GM18868 (cell line): ENCODE measurements around the gene MTHFSD.

Source experiments
- ATAC-seq: cut with Tn5 transposase; IDR thresholded peaks from one replicate; pipeline ENCODE4 v1.9.1; 2021; ENCODE audit warnings: mild to moderate bottlenecking, moderate library complexity; ENCODE audit not compliant: unreplicated experiment

Gene MTHFSD

DNA sequence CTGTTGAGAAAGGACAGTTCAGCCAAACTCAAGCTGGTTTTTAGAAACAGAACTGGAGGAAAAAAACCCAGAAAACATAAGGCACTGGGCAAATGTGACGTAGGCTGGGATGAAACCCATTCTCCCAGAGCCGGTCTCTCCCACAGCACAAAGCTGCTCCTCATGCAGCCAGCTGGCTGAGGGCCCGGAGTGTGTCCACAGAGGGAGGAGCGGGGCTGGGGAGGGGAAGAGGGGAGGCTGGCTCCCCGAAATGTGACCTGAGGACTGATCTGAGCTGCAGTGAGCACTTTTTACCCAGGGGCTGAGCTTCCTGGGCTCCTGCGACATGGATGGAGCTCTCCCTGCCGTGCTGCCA, 23.9 kb downstream of the MTHFSD start:
- no peak for ATAC-seq

DNA sequence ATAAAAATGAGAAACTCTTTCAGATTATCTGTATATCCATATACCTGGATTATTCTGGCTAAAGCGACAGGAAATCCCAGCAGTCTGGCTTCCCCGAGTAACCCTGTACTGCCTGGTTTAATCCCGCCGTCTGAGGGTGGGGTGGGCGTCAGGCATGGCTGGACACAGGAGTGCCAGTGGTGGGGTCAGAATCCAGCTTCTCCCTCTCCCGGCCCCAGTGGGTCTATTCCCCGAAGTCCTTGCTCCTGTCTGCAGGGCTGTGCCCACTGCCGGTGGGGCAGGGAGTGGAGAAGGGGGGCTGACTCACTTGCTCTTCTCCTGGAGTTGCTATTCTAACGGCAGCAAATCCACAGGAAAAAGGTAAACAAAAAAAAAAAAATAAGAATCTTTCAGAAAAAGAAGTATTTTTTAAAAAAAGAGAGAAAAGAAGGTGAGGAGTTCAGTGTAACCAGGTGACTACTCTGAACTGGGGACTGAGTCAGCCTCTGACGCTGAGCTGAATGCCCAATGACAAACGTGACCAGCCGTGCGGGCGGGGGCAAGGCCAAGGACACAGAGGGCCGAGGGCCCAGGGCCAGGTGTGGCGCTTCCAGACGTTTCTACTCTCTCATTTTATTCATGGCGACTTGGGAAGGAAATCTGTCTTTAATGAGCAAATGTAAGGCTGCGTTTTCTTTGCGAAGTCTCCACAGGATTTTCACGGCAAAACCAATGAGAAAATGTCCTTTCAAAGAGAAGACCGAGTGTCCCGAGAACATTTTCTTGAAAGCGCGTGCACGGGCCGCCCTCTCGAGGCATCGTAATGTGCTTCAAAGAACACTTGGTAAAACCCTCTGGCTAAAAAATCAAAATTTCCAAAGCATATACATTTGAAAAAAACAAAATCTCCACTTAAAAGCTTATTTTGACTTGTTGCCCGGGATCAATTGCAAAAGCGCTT, 24.5 kb downstream of the MTHFSD start:
- ATAC-seq: no peak

DNA sequence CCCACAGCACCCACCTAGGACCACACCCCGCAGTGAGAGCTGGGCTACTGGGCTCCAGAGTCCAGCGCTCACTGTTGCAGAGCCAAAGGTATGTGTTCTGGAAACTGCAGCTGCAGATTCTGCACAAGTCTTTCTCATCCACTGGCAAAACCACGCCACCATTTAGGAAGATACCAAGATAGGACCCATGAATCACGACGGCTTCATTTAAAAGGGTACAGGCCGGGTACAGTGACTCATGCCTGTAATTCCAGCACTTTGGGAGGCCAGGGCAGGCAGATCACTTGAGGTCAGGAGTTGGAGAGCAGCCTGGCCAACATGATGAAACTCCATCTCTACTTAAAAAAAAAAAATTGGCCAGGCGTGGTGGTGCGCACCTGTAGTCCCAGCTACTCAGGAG, 25.9 kb downstream of the MTHFSD start:
- no peak for ATAC-seq

DNA sequence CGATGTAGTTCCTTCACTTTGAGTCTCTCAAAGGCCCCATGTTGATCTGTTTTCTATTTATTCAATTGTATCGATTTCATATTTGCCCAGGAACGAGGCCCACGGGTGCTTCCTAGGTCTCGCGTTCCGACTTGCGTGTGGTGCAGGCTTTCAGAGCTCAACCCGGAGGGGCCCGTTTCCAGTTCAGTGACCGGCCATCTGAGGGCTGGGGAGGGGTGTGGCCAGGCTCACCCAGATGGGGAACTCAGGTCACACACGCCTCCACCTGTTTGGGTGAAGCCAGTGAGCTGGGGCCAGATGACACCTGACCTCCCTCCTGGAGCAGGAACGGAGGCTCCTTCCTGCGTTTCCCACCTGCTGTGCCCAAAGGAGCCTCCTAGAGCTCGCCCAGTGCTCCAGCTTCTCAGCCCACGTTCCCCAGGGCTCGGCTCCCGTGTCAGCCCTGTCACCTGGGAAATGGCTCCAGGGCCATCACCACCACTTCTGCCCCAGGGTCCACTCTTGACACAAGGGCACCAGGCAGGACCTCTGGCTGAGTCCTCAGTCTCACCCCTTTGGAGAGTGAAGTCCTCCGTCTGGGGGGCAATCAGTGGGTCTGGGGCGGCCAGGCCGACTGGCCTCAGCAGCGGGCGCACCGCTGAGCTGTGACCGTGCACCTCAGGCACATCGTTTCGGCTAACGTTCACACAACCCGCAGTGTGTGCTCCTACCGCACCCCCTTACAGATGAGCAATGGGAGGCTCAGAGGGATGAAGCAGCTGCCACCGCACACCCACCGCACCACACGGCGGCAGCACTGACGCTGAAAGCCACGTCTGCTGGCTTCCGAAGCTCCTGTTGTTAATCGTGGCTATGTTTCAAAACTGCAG, 26.7 kb downstream of the MTHFSD start:
- ATAC-seq: no peak

DNA sequence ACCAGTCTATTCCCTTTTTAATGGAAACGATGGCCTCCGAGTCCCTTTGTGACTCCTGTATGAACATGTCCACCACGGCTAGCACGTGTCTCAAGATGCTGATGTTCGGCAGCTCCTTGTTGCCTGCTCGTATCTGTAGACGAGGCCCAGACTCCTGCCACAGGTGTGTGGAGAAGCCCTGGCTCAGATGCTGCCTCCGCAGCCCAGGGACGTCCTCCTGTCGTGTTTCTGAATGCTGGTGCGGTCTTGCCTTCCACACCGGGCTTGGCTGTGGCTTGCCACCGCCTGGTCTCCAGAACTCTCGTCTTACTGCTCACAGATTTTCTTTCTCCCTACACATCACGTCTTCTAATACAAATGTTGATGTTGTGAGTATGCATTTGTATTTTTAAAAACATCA, 27.7 kb downstream of the MTHFSD start:
- ATAC-seq: no peak

DNA sequence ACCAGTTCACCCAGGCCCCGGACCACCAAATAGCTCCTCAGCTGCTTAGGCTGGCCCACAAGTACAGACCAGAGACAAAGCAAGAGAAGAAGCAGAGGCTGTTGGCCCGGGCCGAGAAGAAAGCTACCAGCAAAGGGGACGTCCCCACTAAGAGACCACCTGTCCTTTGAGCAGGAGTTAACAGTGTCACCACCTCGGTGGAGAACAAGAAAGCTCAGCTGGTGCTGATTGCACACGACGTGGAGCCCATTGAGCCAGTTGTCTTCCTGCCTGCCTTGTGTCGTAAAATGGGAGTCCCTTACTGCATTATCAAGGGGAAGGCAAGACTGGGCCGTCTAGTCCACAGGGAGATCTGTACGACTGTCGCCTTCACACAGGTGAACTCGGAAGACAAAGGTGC, 29.3 kb downstream of the MTHFSD start:
- no peak for ATAC-seq

DNA sequence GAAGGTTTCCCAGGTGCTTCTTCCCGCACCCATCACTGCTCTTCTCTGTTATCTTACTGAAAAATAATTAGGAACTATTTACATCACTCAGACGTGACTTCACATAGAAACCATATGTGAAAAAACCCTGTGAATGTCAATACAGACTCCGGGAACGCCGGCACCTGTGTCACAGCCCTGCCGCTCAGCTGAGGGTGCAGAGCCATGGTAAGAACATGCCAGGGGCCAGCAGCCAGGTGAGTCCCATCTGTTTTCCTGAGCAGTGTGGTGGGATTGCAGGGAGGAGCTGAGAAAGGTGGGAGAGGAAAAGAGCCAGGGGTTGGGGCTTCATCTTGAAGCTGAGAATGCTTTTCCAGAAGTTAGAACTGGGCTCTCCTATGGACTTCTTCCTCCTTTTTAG, 31.0 kb downstream of the MTHFSD start:
- no peak for ATAC-seq

DNA sequence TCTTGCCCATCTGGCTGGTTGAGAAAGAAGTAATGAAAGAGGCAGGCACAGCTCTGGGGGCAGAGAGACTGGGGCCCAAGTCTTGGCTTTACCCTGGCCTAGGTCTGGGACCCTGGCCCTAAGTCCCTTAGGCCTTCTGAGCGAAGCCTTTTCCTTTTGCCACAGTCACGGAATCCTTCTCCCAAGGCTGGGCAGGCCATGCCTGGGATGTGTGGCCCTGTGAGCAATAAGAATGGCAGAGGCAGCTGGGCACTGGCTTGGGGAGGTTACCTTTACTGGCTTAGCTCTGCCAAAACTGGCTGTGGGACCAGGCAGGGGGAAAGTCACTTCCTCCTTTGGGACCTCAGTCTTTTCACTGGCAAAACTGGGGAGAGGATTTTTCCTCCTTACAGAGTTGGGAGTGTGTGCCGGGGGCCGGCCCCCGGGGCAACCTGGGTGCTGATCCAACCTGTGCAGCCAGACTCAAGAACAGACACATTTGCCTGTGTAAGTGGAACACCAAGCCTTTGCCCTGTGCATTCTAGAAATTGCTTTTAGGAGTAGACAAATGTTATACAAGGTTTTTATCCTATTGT, 31.8 kb downstream of the MTHFSD start:
- no peak for ATAC-seq

DNA sequence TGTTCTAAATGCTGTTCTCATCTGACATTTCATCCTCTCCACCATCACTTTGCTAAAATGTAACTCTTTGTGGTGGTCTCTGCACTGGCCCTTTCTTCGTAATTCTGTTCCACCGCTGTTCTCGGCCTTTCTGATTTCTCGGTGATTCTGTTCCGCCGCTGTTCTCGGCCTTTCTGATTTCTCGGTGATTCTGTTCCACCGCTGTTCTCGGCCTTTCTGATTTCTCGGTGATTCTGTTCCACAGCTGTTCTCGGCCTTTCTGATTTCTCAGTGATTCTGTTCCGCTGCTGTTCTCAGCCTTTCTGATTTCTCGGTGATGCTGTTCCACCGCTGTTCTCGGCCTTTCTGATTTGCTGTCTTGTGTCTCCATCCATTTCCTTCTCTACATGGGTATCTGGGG, 32.4 kb downstream of the MTHFSD start:
- no peak for ATAC-seq

DNA sequence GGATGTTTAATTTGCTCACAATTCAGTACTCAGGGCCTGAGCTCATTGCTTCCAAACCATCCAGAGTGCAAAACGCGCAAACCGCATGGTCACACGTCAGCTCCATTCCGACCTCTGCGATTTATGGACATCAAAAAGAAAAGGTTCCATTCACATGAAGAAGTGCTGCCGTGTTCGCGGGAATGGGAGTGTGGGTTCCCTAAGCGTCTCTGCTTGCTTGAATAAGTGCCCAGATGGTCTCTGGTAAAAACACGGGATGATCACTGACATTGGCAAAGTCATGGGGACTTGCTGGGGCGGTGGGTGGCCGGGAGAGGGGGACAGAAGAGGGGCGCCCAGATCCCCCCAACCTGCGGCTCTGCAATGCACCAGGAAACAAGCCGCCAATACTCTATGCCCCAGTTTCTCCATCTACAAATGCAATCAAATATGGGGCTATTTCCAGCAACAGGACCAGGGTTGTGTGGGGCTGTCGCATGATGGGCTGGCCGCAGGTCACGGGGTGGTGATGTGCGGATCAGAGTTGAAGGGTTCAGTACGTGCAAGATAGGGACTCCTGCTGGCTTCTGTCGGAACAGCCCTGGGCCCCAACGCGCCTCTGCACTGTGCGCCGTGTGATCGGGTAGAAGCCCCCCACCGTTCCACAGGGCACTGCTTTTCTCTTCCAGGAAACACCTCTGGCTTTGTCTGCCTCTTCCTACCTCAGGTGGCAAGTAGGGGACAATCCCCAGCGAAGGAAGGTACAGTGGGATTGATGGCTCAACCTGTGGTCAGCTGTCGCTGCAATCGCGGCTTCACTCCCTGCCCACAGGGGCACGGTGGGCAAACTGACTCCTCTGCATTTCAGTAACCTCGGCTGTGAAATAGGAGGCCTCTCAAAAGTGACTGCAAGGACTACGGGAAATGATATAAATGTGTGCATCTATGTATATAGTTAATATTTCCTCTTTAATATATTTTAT, 33.5 kb downstream of the MTHFSD start:
- no peak for ATAC-seq

DNA sequence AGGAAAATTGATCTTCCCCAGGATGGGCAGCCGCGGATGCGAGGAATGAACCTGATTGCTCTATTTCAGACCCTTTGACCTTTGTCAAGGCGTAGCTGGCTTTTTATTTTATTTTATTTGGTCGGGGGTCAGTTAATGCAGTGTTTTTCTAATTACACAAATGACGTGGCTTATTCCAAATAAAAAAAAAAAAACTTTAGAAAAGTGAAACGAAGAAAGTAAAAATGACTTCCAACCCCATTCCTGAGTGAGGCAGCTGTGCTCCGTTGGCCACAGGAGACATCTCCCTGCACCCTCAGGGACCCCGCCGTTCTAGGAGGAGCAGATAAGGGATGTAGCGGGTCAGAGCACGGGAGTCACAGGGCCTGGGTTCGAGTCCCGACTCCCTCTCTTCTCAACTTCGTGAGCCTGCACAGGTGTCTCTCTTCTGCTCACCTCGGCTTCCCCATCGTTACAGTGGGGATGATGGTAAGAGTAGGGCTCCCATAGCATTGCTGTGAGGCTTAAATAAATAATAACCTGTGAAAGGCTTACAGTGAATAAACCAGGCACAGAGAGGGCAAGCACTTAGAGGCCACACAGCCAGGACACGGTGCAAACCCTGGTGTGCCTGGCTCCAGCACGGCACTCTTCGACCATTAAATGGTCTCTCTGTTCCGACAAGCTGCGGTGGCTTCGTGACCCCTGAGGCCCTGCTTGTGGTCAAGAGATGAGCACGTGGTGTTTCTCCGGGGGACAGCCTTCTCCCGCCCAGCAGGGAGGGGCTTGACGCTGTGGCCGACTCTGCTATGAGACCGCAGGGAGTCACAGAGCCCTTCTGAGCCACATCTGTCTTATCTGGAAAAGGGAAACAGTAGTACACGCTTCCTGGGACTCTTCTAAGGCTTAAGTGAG, 34.5 kb downstream of the MTHFSD start:
- ATAC-seq: no peak

DNA sequence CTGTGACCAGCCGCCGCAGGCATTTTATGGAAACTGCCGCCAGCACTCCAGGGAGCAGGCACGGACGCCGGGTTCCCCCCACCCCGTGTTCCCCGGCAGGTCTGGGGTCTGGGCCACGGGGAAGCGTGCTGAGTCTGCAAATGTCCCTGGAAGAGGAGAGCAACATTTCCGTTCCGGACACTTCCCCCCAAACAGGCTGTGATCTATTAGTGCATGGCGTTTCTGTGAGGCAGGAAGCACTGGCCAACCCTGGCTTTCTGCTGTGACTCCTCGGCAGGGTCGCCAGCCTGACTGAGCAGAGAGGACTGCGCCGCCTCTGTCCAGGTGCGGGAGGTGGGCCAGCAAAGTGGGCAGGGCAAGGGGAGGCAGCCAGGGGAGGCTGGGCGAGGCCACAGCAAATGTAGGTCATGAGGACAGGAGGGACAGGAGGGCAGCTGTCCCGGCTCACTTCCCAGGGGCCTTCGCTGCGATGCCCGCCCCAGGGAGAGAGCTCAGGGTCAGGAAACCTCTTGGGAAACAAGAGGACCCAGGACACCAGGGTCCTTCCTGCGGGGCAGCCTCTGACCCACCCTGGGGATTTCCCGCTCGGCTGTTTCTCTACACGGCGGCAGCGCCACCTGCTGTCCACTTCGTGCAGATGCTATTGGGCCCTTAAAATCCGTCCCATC, 35.3 kb downstream of the MTHFSD start:
- ATAC-seq: no peak

DNA sequence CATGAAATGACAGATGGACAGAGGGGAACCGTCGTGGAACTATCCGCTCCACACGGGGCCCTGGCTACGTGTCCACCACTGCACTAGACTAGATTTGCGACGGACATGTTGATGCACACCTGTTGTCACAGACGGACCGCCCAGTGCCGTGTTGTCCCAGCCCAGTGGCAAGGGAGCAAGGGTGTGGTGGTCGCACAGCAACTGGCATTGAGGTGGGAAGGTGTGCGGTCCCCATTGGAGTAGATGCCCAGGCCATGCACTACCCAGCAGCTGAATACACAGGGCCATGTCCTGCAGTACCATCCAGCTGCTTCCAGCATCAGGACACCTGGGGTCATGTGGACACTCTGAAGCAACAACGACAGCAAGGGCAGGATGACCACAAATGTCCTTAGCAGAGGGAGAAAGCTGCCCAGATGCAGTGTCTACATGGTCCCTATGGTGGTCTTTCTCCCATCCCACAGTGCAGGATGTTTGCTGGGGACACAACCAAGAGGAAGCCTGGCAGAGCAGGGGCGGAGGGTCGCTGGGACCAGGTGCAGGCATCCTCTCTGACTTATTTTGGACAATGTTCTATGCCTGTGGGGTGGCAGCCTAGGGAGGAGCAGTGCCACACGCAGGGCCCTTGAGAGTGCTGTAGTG, 35.9 kb downstream of the MTHFSD start:
- ATAC-seq: no peak

DNA sequence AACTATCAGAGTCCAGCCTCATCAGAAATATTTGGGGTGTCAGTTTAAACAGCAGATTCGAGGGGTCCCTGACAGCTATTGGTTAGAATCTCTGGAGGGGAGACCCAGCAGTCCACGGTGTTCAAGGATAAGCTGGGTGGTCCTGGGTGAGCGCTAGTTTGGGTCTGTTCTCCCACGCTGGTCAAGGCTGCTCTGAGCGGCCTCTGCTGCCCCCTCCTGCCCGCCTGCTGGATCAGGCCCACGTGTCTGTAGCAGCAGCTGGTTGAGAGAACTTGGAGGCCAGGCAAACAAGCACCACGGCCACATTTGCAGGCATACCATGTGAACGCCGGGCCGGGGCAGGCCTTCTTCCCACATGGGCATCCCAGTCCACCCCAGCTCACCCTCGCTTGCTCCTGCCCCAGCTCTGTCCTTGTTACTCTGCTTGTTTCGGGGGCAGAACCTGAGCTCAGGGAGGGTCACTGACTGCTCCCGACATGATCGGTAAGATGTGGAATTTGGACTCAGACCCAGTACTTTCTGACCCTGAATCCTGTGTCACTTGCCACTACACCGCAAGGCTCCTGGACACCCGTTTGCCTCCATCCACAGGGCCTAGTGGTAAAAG, 37.3 kb downstream of the MTHFSD start:
- no peak for ATAC-seq

DNA sequence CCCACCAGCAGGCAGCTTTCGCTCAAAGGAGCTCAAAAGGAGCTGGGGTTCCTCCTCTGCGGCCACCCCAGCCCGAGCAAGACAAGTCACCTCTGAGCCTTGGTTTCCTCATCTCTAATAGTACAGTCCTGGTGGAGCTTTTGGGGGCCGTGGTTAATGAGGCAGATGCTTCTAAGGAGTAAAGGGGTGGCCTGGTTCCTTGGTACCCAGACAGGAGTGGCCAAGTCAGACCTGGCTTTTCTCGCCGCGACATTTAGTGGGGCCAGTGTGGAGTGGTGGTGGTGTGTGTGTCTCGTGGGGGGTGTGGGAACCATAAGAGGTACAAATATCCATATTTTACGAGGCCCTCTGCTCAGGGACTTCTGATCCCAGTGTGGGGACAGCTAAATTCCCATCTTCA, 38.0 kb downstream of the MTHFSD start:
- ATAC-seq: no peak

DNA sequence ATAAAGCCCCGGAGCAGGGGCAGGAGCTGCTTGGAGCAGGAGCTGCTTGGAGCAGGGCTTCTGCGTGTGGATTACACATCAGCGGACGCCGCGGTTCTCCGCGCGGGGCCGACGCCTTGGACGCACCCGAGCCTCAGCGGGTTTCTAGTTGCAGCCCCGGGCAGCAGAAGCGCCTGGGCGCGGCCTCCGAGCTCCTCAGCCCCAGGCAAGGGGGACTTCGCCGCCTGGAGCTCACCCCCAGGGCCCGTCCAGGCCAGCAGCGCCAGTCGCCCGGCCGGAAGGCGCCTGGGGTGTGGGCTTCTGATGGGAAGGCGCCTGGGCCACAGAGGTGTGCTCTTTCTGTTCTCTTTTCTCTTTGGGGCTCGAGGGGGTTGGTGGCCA, 38.4 kb downstream of the MTHFSD start:
- ATAC-seq: no peak

DNA sequence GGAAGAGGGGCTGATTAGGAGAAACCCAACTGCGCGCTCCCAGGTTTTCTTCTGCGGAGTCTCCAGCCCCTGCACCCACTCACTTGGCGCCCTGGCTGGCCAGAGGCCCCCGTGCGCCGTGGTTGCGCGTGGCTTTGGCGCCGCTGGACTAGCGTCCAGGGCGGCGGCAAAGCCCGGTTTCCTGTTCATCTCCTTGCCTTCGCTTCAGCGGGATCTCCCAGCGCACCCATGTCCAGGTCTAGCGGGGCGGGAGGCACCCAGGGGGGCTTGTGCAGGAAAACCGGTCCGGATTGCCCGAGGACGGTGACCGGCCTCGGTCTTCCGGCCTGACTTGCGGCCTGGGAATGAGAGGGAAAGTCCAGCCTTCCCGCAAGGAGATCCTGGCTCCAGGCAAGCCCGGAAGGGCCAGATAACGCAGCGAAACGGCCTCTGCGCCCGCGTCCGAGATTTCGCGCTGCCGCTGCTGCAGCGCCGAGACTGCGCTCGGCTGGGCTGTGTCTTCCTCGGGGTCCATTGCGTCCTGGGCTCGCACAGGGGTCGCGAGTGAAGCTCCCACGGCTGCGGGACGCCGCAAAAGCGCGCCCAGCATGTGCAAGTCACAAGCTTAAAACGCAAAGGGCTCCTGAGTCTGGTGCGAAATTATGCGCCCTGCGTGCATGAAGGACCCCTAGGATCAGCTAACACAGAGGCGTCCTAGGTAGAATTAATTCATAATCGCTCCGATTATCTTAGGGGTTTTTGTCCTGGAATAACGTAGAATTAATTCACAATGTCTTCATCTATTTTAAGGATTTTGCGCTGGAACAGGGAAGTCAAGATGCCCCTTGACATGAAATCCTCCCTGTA, 39.0 kb downstream of the MTHFSD start:
- no peak for ATAC-seq
